HFFc6 (cell line): Measurements from ENCODE around the gene ETFBKMT. TPM values are rescaled to one million over a fixed set of nuclear protein-coding genes. Genes with fewer than 3 reads are reported as not detected.
"Not testable (repeated sequence)": the region's sequence is repeated elsewhere in the genome, so short reads cannot be mapped to it uniquely, and the experiment has no call there.

Source experiments
- DNase-seq: peaks from one replicate; pipeline ENCODE4 v3.0.0-alpha.2; 2018
- H3K27ac Mint-ChIP-seq: 2 replicates; pipeline ENCODE4 v1.8.0; 2020; ENCODE audit warnings: mild to moderate bottlenecking, mixed read lengths
- H3K27me3 Mint-ChIP-seq: 2 replicates; pipeline ENCODE4 v1.8.0; 2021; ENCODE audit warnings: mild to moderate bottlenecking, moderate library complexity, mixed read lengths; ENCODE audit not compliant: insufficient read depth
- H3K36me3 Mint-ChIP-seq: 2 replicates; pipeline ENCODE4 v1.8.0; 2021; ENCODE audit warnings: low read depth, mixed read lengths
- H3K4me1 Mint-ChIP-seq: 2 replicates; pipeline ENCODE4 v1.8.0; 2020; ENCODE audit warnings: low read depth, mixed read lengths
- H3K4me3 Mint-ChIP-seq: 2 replicates; pipeline ENCODE4 v1.8.0; 2020; ENCODE audit warnings: mild to moderate bottlenecking, moderate library complexity, mixed read lengths
- H3K9me3 Mint-ChIP-seq: 2 replicates; pipeline ENCODE4 v1.8.0; 2020; ENCODE audit warnings: mild to moderate bottlenecking, mixed read lengths
- CTCF ChIP-seq: fragments of 200-600 bp; sonication (generic); IDR thresholded peaks from 2 replicates; pipeline ENCODE4 v1.5.0; 2021; ENCODE audit warnings: antibody characterized with exemption, mild to moderate bottlenecking
- total RNA-seq, 6 experiments: library from RNA; stranded (reverse); fragmentation: NEBNext Ultra II Directional; extraction: Animal tissue kit (Norgen Biotek cat#: 25700); gene quantifications; 2 replicates in 1 of 6; 3 replicates in 5 of 6; pipeline ENCODE4 v1.2.3, GENCODE V29; 2021

The ETFBKMT gene
- total RNA-seq, 6 experiments from 2014 or later = 1.8 to 2.5 (median 2.0) TPM

- H3K27me3 Mint-ChIP-seq = no peaks in the 10 kb centered on the region
- H3K27ac Mint-ChIP-seq = no peak overlapping the region
- no peak overlapping the region for H3K4me3 Mint-ChIP-seq
- H3K9me3 Mint-ChIP-seq = peaks cover 18% of the 10 kb centered on the region
- DNase-seq = no peak
- H3K36me3 Mint-ChIP-seq = peaks cover 6% of the 10 kb centered on the region
- TF ChIP-seq CTCF = no peak
- peaks cover 25% of the 10 kb centered on the region for H3K4me1 Mint-ChIP-seq
Observed at GRCh38 chr12:31672521-31672920, 13.0 kb downstream of the ETFBKMT start.

- H3K4me1 Mint-ChIP-seq = peaks cover 9% of the 10 kb centered on the region
- peaks cover 18% of the 10 kb centered on the region for H3K36me3 Mint-ChIP-seq
- TF ChIP-seq CTCF = peak; percentile 87
- peaks cover 17% of the 10 kb centered on the region for H3K9me3 Mint-ChIP-seq
- H3K27ac Mint-ChIP-seq = no peak overlapping the region
- no peaks in the 10 kb centered on the region; the same call in 1 of the 2 replicates for H3K27me3 Mint-ChIP-seq
- H3K4me3 Mint-ChIP-seq = no peak overlapping the region
- DNase-seq = peak; percentile 73
Observed at GRCh38 chr12:31682136-31682962, 22.9 kb downstream of the ETFBKMT start.

- DNase-seq = no peak
- Mint-ChIP-seq H3K27ac (no peak overlapping the region), H3K36me3 (peaks cover 18% of the 10 kb centered on the region), H3K4me1 (no peaks in the 10 kb centered on the region), H3K4me3 (no peak overlapping the region), H3K9me3 (peaks cover 17% of the 10 kb centered on the region), H3K27me3 (no peaks in the 10 kb centered on the region; the same call in 1 of the 2 replicates)
- no peak for TF ChIP-seq CTCF
Observed at GRCh38 chr12:31685801-31686200, 26.3 kb downstream of the ETFBKMT start.

GRCh38 chr12:31687101-31687527 is 27.6 kb downstream of the ETFBKMT start:
- Mint-ChIP-seq H3K9me3 (peaks cover 16% of the 10 kb centered on the region), H3K4me1 (no peaks in the 10 kb centered on the region), H3K4me3 (no peak overlapping the region), H3K27me3 (no peaks in the 10 kb centered on the region; the same call in 1 of the 2 replicates), H3K27ac (no peak overlapping the region), H3K36me3 (peaks cover 16% of the 10 kb centered on the region)
- no peak for DNase-seq
- TF ChIP-seq CTCF = no peak

- H3K9me3 Mint-ChIP-seq, H3K27me3 Mint-ChIP-seq, H3K27ac Mint-ChIP-seq, DNase-seq, H3K4me3 Mint-ChIP-seq, H3K36me3 Mint-ChIP-seq, H3K4me1 Mint-ChIP-seq: not testable (repeated sequence)
Observed at GRCh38 chr12:31689921-31690320, 30.4 kb downstream of the ETFBKMT start.

- peak; percentile 9 for DNase-seq
- H3K9me3 Mint-ChIP-seq = no peaks in the 10 kb centered on the region
- H3K27ac Mint-ChIP-seq = no peak overlapping the region
- TF ChIP-seq CTCF = peak; percentile 45
- no peak overlapping the region for H3K4me3 Mint-ChIP-seq
- H3K36me3 Mint-ChIP-seq = no peaks in the 10 kb centered on the region
- H3K27me3 Mint-ChIP-seq = no peaks in the 10 kb centered on the region
- peaks cover 12% of the 10 kb centered on the region for H3K4me1 Mint-ChIP-seq
Observed at GRCh38 chr12:31702047-31702446, 42.6 kb downstream of the ETFBKMT start.
